RCC 7860 (cell line): ENCODE data around the gene TECPR2.
"Not testable (repeated sequence)": the region's sequence is repeated elsewhere in the genome, so short reads cannot be mapped to it uniquely, and the experiment has no call there.

Experiments
- DNase-seq: peaks from one replicate; pipeline ENCODE4 v3.0.0-alpha.2; 2015; ENCODE audit warnings: low spot score
- FAIRE-seq: peaks from 2 replicates; lab custom pipeline; 2012; peaks lifted over from hg19 to GRCh38; lab: Jason Lieb, UNC

The TECPR2 gene

DNA sequence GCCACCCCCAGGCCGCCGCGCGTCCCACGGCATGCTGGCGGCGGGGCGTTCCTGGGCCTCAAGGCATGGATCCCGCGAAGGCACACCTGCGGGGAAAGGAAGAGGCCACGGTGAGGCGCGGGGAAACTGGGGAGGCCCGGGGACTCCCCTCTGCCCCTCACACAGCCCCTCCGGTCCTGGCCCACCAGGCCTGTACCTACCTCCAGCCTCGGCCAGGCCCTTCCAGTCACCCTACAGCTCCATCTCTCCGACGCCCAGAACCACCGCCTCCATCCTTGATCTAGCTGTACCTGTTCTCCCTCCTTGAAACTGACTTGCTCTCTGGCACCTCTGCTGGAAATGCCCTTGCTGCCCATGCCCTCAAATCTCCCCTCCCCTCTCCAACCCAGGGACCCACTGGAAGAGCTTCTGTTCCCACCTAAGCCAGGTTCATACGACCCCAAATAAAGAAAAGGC is 145.1 kb downstream of the TECPR2 start:
- no peak for DNase-seq
- FAIRE-seq: no peak

DNA sequence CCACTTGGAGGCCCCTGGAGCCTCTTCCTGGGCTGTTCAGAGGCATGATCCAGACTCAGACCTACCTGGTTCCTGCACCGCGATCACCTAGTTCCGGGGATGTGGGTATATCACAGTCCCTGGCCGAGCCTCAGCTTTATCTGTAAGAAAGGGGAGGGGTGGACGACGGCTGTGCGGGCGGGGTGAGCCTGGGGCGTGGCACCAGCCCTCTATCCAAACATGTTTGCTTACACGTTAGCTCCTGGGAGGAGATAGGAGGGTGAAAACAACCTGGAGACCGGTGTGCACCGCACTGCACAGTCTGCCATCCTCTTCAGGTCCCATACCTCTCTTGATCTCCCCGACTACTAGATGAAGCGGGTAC is 145.7 kb downstream of the TECPR2 start:
- DNase-seq (no peak), FAIRE-seq (no peak)

DNA sequence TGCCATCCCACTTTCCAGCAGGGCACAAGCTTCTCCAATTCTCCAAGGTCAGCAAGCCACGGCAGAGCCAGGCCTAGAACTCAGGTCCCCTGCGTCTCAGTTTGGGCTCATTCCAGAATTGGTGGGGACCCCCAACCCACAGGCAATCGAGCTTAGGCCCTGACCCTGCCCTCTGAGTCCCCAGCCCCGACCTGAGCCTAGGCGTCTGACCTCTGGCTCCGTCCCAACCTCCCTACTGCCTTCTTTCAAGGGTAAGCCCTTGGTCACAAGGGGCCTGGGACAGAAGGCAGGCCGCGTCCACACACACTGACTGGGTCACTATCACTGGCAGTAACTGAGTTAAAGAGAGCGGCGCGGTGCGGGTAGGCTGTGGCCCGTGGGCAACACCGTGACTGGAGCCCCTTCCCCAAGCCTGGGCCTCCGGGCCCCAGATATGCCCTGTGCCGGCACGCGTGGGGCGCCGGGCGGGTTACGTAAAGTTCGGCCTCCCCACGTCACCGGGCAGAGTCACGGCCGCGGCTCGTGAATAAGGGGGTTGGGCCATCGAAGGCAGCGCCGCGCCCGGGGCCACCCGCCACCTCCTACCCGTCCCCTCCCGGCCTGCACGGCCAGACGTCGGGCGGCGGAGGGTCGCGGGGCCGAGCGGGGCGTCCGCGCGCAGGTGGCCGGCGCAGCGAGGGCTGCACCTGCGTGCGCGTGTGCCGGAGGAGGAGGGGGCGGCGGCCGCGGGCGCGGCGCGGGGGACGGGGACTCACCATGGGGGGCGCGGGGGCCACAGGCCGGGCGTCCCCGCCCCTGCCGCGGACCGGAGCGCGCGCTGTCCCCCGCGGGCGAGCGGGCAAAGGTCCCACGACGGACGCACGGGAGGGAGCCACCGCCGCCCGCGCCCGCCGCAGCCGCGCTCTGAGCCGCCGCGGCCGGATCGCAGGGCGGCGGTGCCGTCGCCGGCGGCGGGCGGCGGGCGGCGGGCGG is 146.3 kb downstream of the TECPR2 start:
- FAIRE-seq (no peak), DNase-seq (no peak)

DNA sequence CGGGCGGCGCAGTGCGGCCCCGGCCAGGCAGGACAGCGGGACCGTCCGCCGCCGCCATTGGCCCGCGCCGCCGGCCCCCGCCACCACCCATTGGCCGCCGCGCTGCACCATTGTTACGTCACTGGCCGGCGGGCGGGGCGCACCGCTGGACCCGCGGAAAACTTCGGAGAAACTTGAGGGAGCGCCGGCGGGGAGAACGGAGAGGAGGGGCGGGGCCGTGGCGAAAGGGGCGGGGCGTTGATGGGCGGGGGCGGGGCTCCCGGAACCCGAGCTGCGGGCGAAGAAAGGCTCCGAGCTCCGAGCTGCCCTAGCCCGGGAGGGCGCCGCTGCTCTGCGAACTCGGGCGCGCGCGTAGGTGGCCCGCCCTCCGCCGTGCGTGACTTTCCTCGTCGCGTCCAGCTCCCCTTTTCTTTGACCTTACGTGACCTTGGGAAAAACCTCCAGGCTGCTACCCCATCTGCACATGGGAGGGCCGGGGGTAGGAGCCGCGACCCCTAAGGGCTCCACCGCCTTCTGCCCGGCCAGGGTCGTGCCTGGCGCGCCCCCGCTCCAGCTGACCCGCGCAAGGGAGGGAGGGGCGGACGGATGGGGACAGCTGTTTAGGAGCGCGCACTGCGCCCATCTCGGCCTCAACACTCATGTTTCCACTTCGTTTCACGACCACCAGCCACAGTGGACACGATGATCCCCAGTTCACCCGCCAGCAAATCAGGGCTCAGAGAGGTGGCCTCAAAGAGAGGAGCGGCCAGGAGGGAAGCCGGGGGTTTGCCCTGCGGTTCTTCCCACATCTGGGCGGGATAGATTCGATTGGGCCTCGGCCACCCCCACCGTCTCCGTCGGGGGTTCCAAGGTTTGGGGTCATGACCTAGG is 147.2 kb downstream of the TECPR2 start, which contains the start of gene ANKRD9:
TSS of gene ANKRD9 (minus strand) at position 31 of the 870 bp plus-strand sequence. CDS start 1,887 bp downstream, outside the sequence.
- FAIRE-seq (no peak), DNase-seq (peak; percentile 68)

DNA sequence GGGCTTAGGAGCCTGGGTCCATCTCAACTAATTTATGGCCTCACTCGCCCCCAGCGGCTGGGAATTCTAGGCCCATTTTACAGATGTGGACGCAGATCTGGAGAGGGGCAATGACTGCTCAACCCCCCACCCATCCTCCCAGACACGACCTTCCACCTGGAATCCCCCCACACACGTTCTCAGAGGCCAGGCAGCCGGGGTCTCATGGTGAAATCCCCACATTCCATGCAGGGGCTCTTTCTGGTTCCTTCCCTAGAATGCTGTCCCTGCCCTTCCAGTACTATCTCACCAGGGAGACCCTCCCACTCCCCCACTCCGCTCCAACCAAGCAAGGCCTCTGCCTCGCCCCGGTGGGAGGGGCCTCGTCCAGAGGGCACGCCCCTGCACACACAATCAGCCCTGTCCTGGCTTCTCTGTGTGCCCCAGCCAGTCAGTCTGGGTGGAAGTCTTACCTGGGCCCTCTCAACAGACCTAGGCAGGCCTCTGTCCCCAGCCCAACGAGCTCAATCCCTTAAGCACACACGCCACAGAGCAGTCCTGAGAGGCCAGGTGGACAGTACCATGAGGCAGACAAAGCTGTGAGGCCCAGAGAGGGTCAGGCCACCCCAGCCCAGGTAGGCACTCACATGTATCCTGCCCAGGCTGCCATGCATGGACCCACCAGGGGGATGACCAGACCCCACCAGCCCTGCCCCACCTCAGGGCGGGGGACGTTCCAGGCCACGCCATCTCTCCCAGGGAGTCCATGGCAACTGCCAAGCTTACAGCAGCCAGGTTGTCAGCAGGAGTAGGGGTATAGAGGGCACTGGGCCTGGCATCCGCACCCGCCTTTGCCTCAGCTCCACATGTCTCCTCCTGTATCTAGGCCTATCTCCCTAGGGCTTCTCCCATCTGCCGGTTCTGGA is 148.1 kb downstream of the TECPR2 start:
- no peak for DNase-seq

DNA sequence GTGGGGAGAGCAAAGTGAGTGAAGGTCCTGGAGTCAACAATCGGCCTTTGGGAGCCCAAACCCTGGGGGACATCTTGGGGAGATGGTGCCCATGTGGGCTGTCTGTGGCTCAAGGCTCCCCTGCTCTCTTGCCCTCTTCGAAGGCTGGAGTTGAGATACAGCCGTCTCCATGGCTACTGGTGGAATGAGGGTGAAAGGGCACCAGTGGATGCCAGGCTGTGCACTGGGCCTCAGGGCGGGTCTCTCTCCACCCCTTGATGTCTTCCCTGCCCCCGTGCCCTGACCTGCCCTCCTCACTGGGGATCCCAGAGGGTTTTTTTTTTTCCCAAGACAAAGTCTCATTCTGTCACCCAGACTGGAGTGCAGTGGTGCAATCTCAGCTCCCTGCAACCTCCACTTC is 148.8 kb downstream of the TECPR2 start:
- FAIRE-seq (no peak), DNase-seq (no peak)

More for the DNA sequence above, 148.1 kb downstream of the TECPR2 start:
- no peak for FAIRE-seq

DNA sequence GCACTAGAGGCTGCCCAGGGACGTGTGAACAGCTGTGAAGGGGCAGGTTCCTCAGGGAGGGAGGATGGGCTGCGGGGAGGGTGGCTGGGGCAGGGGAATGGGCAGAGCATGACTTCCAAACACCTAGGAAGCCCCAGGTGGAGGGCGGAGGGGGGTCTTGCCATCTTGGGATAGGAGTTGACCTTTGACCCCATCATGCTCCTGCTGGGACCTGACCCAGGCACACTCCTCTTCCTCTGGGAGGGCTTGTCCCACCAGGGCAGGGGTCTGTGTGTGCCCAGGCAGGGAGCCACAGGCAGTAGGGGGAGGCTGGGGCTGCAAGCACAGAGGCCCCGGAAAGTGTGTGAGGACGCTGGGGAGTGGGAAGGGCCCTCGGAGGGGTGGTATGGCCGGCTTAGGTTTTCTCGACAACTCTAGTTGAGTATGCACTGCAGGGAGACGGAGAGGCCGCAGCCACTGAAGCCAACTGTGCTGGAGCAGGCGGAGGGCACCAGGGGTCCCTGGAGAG is 150.1 kb downstream of the TECPR2 start:
- FAIRE-seq: no peak
- no peak for DNase-seq

DNA sequence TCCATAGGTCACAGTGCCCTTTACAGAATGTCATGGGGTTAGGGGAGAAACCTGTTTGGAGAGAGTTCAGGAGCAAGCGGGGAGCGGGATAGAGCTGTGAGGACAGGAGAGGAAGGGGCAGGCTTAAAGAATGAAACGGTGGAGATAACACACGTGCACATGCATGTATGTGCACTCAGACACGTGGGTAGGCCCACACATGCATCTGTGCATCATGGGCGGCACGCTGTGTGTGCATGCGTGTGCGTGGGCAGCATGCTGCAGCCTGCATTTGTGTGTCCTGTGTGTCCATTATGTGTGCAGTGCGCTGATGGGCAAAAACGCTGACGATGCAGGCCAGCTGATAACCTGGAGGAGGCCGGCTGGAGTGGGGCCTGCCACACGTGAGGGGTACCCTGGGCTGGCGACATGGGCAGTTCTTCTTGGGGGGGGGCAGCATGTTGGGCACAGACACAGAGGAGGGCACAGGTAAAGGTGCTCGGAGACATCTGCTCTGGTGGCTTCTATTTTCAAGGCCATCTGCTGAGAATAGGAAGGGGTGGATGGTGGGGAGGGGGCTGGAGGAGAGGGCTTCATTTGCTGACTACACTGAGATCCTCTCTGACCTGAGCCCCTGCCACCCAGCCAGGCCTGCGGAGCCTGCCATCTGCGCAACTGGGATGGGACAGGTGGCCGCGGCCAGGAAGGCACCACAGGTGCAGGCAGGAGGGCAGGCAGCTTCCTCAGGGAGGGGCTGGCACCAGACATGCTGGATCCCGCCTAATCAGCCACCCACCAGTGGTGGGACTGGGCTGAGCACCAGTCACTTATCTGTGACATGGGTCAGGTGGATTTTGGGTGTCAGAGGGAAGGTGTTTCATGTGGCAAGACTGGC is 151.4 kb downstream of the TECPR2 start:
- FAIRE-seq (no peak), DNase-seq (no peak)

DNA sequence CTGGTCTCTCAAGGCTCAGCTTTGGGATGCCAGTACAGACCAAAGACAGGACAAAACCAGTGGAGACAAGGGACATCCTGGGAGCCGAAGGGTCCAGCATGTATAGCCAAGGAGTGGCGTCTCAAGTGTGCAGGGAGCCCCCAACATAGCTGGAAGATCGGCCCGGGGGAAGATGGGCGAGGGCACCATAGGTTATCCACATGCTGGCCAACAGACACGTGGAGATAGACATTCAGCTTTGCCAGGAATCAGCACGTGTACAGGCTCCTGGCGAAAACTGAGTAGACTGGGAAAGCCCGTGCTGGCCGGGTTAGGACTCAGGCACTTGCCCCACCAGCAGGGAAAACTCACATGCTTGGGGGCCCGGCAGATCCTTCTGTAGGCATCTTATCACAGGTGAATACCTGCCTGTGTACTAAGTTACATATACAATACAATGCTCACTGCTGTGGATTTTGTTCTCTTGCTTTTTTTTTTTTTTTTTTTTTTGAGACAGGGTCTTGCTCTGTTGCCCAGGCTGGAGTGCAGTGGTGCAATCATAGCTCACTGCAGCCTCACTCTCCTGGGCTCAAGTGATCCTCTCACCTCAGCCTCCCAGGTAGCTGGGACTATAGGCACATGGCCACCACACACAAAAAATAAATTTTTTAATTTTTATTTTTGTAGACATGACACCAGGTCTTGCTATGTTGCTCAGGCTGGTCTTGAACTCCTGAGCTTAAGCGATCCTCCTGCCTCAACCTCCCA is 152.4 kb downstream of the TECPR2 start:
- no peak for FAIRE-seq
- no peak for DNase-seq

DNA sequence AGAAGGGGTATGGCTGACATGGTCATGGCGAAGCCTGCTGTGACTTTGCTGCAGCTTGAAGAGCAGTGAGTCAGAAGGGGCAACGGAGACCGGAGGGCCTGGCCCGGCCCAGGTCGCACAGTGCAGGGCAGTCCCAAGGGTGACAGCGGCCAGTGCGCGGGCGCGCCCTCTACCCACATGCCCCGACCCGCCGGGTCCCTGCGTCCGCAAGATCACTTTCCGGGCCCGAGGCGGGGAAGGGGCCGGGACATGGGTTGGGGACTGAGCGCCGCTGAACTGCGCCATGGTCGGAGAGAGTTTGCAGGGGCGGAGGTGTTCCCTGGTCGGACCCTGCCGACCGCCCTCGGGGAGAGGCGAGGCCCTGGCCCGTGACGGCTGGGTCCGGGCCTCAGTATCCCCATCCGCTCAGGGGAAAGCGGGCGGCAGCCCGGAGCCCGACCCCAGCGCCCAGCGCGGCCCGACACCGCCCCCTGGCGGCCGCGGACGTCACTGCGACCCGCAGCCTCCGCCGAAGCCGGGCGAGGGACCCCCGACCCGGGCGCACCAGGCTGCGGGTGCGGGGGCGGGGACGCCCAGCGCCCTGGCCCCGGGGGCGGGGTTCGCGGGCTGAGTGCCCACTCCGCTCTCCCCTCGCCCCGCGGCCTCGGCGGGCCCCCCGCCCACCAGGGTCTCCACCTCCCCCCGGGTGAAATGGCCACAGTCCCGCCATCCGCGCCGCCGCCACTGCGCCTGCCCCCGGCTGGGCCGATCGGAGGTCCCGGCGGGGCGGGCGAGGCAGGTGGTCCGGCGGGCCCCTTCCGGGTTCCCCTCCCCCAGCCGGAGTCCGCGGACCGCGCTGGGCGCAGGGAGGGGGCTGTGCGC is 154.0 kb downstream of the TECPR2 start:
- FAIRE-seq: no peak
- peak; percentile 9 for DNase-seq

DNA sequence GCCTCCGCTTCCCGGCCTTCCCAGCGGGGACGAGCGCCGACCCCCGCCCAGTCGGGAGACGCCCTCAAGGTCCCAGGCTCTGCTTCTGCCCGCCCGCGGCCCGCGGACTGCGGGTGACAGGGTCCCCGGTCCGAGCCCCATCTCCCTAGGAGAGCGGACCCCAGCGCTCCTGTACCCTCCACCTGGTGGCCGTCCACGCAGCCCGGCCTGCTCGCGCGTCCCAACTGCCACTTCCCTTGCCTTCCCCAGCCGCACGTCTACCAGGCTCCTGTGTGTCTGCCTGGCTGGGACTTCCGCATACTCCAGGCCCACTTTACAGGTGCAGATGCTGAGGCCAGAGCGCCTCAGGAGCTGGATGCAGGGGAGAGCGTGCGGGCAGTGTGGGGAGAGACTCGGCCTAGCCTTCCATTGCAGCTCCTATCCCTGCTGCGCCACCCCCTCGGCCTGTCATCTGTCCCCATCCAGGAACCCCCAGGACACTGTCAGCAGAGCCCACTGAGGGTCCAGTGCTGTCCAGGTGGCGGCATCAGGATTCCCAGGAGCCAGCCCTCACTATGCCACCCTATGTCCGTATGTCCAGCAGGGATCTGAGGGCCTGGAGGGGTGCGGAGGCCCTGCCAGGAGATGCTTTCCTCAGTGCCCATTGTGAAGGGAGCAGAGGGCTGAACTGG is 154.8 kb downstream of the TECPR2 start:
- FAIRE-seq: no peak
- no peak for DNase-seq

DNA sequence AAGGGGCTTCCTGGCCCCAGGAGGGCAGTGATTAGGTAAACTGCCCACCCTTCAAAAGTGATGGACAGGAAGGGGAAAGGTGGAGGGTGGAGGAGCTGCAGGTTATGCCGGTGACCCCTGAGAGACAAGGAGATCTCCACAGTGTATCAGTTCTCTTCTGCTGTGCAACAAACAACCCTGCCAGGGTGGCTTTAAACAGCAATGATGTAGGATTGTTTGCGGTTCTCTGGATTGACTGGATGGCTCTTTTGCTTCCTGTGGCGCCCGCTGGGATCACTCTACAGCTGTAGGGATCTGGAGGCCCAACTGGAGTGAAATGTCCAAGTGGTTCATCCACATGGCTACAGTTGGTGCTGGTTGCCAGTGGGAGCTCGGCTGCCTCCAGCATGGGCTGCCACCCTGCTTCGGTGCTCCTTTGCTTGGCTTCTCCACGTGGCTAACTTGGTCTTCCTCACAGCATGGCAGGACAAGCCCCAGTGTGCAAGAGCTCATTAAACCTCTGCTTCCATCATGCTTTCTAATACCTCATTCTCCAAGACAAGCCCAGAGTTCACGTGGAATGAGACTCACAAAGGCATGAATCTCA is 155.4 kb downstream of the TECPR2 start:
- FAIRE-seq (no peak), DNase-seq (no peak)

DNA sequence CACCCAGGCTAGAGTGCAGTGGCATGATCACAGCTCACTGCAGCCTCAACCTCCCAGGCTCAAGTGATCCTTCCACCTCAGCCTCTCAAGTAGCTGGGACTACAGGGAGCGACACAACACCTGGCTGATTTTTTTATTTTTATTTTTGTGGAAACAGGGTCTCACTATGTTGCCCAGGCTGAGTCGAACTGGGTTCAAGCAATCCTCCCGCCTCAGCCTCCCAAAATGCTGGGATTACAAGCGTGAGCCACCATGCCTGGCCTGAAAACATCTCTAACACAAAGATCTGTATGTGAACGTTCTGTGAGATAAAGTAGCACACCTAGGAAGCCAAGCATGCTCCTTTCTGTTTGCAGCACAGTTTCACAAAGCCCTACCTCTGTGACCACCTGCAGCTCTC is 157.0 kb downstream of the TECPR2 start:
- not testable (repeated sequence) for DNase-seq, FAIRE-seq

DNA sequence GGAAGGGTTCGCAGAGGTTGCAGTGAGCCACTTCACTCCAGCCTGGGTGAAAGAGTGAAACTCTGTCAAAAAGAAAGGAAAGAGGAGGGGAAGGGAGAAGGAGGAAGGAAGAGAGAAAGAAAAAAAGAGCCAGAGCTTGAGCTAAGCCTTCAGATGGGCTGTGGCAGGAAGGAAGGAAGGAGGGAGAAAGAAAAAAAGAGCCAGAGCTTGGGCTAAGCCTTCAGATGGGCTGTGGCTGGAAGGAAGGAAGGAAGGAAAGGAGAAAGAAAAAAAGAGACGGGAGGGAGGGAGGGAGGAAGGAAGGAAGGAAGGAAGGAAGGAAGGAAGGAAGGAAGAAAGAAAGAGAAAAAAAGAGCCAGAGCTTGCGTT is 160.4 kb downstream of the TECPR2 start:
- no peak for FAIRE-seq
- DNase-seq: no peak

DNA sequence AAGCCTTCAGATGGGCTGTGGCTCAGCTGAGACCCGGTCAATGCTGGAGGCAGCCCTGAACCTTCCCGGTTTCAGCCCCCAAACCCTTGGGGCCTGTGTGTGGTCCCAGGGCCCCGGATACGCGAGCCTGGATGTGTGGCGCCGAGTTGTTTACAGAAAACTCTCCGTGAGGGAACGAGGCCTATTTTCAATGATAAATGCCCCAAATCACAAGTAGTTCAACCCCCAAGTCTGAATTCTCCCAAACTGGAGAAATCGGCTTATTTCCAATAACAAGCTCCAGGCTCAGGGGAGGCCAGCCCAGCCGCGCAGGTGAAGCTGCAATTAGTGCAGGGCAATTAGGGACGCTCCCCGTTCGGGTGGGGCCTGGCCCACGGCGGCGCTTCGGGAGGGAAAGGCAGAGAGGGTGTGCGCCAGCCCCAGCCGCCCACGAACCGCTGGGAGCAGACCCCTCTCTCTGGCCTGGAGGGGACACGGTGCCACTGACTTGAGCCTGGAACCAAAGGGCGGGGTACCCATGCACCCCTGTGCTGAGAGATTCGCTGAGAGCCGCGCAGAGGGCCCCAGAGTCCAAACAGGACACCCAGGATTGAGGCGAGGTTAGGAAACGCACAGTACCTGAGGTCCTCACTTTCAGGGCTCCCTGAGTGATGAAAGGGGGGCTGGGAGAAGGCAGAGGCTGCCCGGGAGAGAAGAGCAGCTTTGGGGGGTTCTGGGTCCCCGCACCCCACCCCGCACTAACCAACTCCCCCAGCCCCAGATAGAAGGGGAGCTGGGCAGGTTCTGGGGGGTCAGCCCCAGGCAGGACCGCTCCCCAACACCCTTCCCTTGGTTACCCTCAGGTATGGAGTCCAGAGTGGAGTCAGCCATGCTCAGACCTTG is 161.1 kb downstream of the TECPR2 start:
- no peak for DNase-seq
- no peak for FAIRE-seq
